IMR-90 (cell line): ENCODE measurements around the gene OR1J4. TPM values are rescaled to one million over a fixed set of nuclear protein-coding genes. Genes with fewer than 3 reads are reported as not detected.

Experiments used
- ATAC-seq: fragments of 200-7000 bp; cut with Tn5 transposase; 2 replicates; pipeline ENCODE4 v1.9.1; 2020; ENCODE audit warnings: low read depth, mild to moderate bottlenecking, moderate library complexity
- BruUV-seq: library from RNA; stranded (reverse); fragments of 400-500 nt; replicated peaks from 2 replicates; lab custom pipeline; 2021; lab: Mats Ljungman, UMichigan
- CTCF ChIA-PET: fragments of 300-600 bp; formaldehyde crosslinking; extraction: SDS; loops from one replicate; lab custom pipeline; 2021; ENCODE audit warnings: antibody characterized with exemption; lab: Yijun Ruan, JAX
- POLR2A ChIA-PET: fragments of 300-600 bp; sonication (Branson Sonifier 250); formaldehyde crosslinking; loops from one replicate; lab custom pipeline; 2022; ENCODE audit warnings: antibody characterized with exemption; ENCODE audit not compliant: unreplicated experiment; lab: Charles Lee
- DNase-seq: peaks from one replicate; pipeline ENCODE4 v3.0.0; 2013
- H2AFZ ChIP-seq: replicated peaks from 2 replicates; pipeline ENCODE3; 2013; ENCODE audit warnings: low read length, mild to moderate bottlenecking; ENCODE audit not compliant: poor library complexity
- H2AK5ac ChIP-seq: 2 replicates; pipeline ENCODE4 v1.6.1; 2013; ENCODE audit warnings: low read depth, low read length, inconsistent platforms
- H2AK9ac ChIP-seq: replicated peaks from 2 replicates; pipeline ENCODE3; 2013; ENCODE audit warnings: mild to moderate bottlenecking, low read depth, low read length, moderate library complexity; ENCODE audit not compliant: poor library complexity
- H2BK120ac ChIP-seq: 2 replicates; pipeline ENCODE4 v1.6.1; 2013; ENCODE audit warnings: low read depth, low read length, inconsistent platforms
- H2BK15ac ChIP-seq: 3 replicates; pipeline ENCODE4 v1.6.1; 2013; ENCODE audit warnings: low read depth, low read length, inconsistent platforms
- H2BK20ac ChIP-seq: 2 replicates; pipeline ENCODE4 v1.6.1; 2013; ENCODE audit warnings: low read depth, mild to moderate bottlenecking, inconsistent platforms, low read length, moderate library complexity
- H2BK5ac ChIP-seq: 2 replicates; pipeline ENCODE4 v1.6.1; 2013; ENCODE audit warnings: mild to moderate bottlenecking, low read depth, low read length, inconsistent platforms; ENCODE audit not compliant: poor library complexity, severe bottlenecking
- H3K14ac ChIP-seq: replicated peaks from 2 replicates; pipeline ENCODE4 v1.6.1; 2013; ENCODE audit warnings: low read depth, low read length, inconsistent platforms
- H3K18ac ChIP-seq: 2 replicates; pipeline ENCODE4 v1.6.1; 2013; ENCODE audit warnings: low read depth, low read length, control low read depth
- H3K23ac ChIP-seq: 2 replicates; pipeline ENCODE4 v1.6.1; 2013; ENCODE audit warnings: low read depth, low read length, inconsistent platforms
- H3K27ac ChIP-seq: 2 replicates; pipeline ENCODE4 v1.5.1; 2013; ENCODE audit warnings: mild to moderate bottlenecking, control low read depth, low read length; ENCODE audit not compliant: insufficient read depth
- H3K27me3 ChIP-seq: 2 replicates; pipeline ENCODE4 v1.6.1; 2013; ENCODE audit warnings: low read length; ENCODE audit not compliant: control insufficient read depth, insufficient read depth
- H3K36me3 ChIP-seq: 2 replicates; pipeline ENCODE4 v1.6.1; 2013; ENCODE audit warnings: low read length, mixed read lengths; ENCODE audit not compliant: control insufficient read depth, insufficient read depth
- H3K4ac ChIP-seq: 2 replicates; pipeline ENCODE4 v1.6.1; 2013; ENCODE audit warnings: low read depth, low read length, inconsistent platforms
- H3K4me1 ChIP-seq: 2 replicates; pipeline ENCODE4 v1.6.1; 2013; ENCODE audit warnings: low read length, mixed read lengths; ENCODE audit not compliant: control insufficient read depth, insufficient read depth
- H3K4me2 ChIP-seq: 2 replicates; pipeline ENCODE4 v1.6.1; 2013; ENCODE audit warnings: low read depth, mild to moderate bottlenecking, control low read depth, low read length, moderate library complexity
- H3K4me3 ChIP-seq: 2 replicates; pipeline ENCODE4 v1.5.1; 2013; ENCODE audit warnings: low read depth, mild to moderate bottlenecking, control low read depth, low read length, moderate library complexity; ENCODE audit not compliant: insufficient read depth
- H3K56ac ChIP-seq: 2 replicates; pipeline ENCODE4 v1.6.1; 2013; ENCODE audit warnings: low read length, inconsistent platforms; ENCODE audit not compliant: insufficient read depth; ENCODE audit errors: extremely low read depth
- H3K79me1 ChIP-seq, 2 experiments: 2 replicates each; pipeline ENCODE4 v1.6.1; 2013; ENCODE audit warnings: low read length in 2 of 2, inconsistent platforms in 1 of 2, low read depth in 1 of 2
- H3K9ac ChIP-seq: 2 replicates; pipeline ENCODE4 v1.6.1; 2013; ENCODE audit warnings: low read depth, low read length, control low read depth
- H3K9me1 ChIP-seq: 2 replicates; pipeline ENCODE4 v1.6.1; 2013; ENCODE audit warnings: low read length, inconsistent platforms; ENCODE audit not compliant: insufficient read depth
- H3K9me3 ChIP-seq: 2 replicates; pipeline ENCODE4 v1.6.1; 2013; ENCODE audit warnings: low read length; ENCODE audit not compliant: control insufficient read depth, insufficient read depth
- H4K20me1 ChIP-seq: 2 replicates; pipeline ENCODE4 v1.6.1; 2013; ENCODE audit warnings: low read length, inconsistent platforms; ENCODE audit not compliant: insufficient read depth
- H4K5ac ChIP-seq: 2 replicates; pipeline ENCODE4 v1.6.1; 2013; ENCODE audit warnings: mild to moderate bottlenecking, low read depth, low read length, control low read depth
- H4K8ac ChIP-seq, 2 experiments: 2 replicates each; pipeline ENCODE4 v1.6.1; 2013; ENCODE audit warnings: low read depth in 2 of 2, low read length in 2 of 2, control low read depth in 1 of 2, inconsistent platforms in 1 of 2
- H4K91ac ChIP-seq: 2 replicates; pipeline ENCODE4 v1.6.1; 2013; ENCODE audit warnings: low read depth, low read length, inconsistent platforms; ENCODE audit not compliant: insufficient read depth
- BHLHE40 ChIP-seq: fragments of 150-350 bp; IDR thresholded peaks from 2 replicates; pipeline ENCODE4 v1.6.1; 2016; ENCODE audit warnings: mild to moderate bottlenecking, low read depth, low read length
- CHD1 ChIP-seq: IDR thresholded peaks from 2 replicates; pipeline ENCODE4 v1.6.1; 2012; ENCODE audit warnings: low read depth, low read length, improper control_type of control experiment
- FOS ChIP-seq: fragments of 150-350 bp; IDR thresholded peaks from 2 replicates; pipeline ENCODE4 v1.6.1; 2016; ENCODE audit warnings: low read depth, low read length
- MAFK ChIP-seq: IDR thresholded peaks from 2 replicates; pipeline ENCODE4 v1.6.1; 2012; ENCODE audit warnings: low read depth, low read length, improper control_type of control experiment
- MAZ ChIP-seq: IDR thresholded peaks from 2 replicates; pipeline ENCODE4 v1.6.1; 2012; ENCODE audit warnings: low read depth, mild to moderate bottlenecking, low read length, improper control_type of control experiment, moderate library complexity, borderline replicate concordance
- MXI1 ChIP-seq: IDR thresholded peaks from 2 replicates; pipeline ENCODE4 v1.6.1; 2012; ENCODE audit warnings: low read depth, mild to moderate bottlenecking, low read length, moderate library complexity, borderline replicate concordance
- NFE2L2 ChIP-seq: fragments of 150-350 bp; IDR thresholded peaks from 2 replicates; pipeline ENCODE4 v1.6.1; 2016; ENCODE audit warnings: low read depth, mild to moderate bottlenecking, low read length
- POLR2A ChIP-seq: IDR thresholded peaks from 2 replicates; pipeline ENCODE4 v1.6.1; 2012; ENCODE audit warnings: mild to moderate bottlenecking, low read depth, low read length
- RAD21 ChIP-seq: IDR thresholded peaks from 2 replicates; pipeline ENCODE4 v1.6.1; 2012; ENCODE audit warnings: low read length, improper control_type of control experiment
- RCOR1 ChIP-seq: IDR thresholded peaks from 2 replicates; pipeline ENCODE4 v1.6.1; 2012; ENCODE audit warnings: mild to moderate bottlenecking, low read length, improper control_type of control experiment; ENCODE audit not compliant: insufficient replicate concordance
- RFX5 ChIP-seq: IDR thresholded peaks from 2 replicates; pipeline ENCODE4 v1.8.0; 2012; ENCODE audit warnings: low read depth, mild to moderate bottlenecking, low read length, moderate library complexity
- SMC3 ChIP-seq: fragments of 150-350 bp; IDR thresholded peaks from 2 replicates; pipeline ENCODE4 v1.6.1; 2016; ENCODE audit warnings: low read depth, mild to moderate bottlenecking, antibody characterized with exemption, low read length, moderate library complexity
- WGBS, 2 experiments: methylation state at CpG; one replicate each; pipeline versions ENCODE4 v1.1.5 to v1.1.7; 2013; ENCODE audit warnings: missing lambda C conversion rate in 2 of 2; ENCODE audit not compliant: insufficient read length in 1 of 2; ENCODE audit errors: extremely low coverage in 2 of 2; 5-methylcytosine and 5-hydroxymethylcytosine counted together
- dilution Hi-C: fragments of 300-500 bp; cut with HindIII; formaldehyde crosslinking; loops from one replicate; pipeline ENCODE4 v1.14.3; 2018; ENCODE audit warnings: low sequenced_read_pairs; ENCODE audit not compliant: unreplicated experiment
- in situ Hi-C: fragments of 300-500 bp; cut with MboI; formaldehyde crosslinking; loops from 3 replicates; pipeline ENCODE4 v1.14.3; 2019; ENCODE audit warnings: low sequenced_read_pairs, inconsistent platforms, mixed read lengths
- intact Hi-C: fragments of 100-400 bp; cut with micrococcal nuclease; formaldehyde crosslinking; loops from 2 replicates; pipeline ENCODE4 v1.10.0; 2022
- polyA plus RNA-seq, 3 experiments: library from polyadenylated mRNA; depleted of rRNA; stranded (reverse); fragments of >200 nt; gene quantifications; 2 replicates each; pipeline ENCODE4 v1.2.3, GENCODE V29; 2012; ENCODE audit warnings: low replicate concordance in 1 of 3
- total RNA-seq: library from RNA; depleted of rRNA; stranded (reverse); fragments of >200 nt; gene quantifications from 2 replicates; pipeline ENCODE4 v1.2.3, GENCODE V29; 2012
- TF ChIP-seq, protein P1 (sequence below): fragments of 150-350 bp; IDR thresholded peaks from 2 replicates; pipeline ENCODE4 v1.6.1; 2016; ENCODE audit warnings: low read depth, mild to moderate bottlenecking, low read length, moderate library complexity, borderline replicate concordance
- TF ChIP-seq, protein P2 (sequence below): fragments of 150-350 bp; IDR thresholded peaks from 2 replicates; pipeline ENCODE4 v1.6.1; 2017; ENCODE audit warnings: mild to moderate bottlenecking, antibody characterized with exemption, low read length, low read depth
- TF ChIP-seq, protein P3 (sequence below): conservative IDR thresholded peaks from 2 replicates; pipeline ENCODE4 v1.5.1; 2012; ENCODE audit warnings: mild to moderate bottlenecking, low read depth, low read length, improper control_type of control experiment

The OR1J4 gene
- total and polyA plus RNA-seq, 2 of the 4 experiments (the other 2 are of a cell fraction), result not detected

DNA sequence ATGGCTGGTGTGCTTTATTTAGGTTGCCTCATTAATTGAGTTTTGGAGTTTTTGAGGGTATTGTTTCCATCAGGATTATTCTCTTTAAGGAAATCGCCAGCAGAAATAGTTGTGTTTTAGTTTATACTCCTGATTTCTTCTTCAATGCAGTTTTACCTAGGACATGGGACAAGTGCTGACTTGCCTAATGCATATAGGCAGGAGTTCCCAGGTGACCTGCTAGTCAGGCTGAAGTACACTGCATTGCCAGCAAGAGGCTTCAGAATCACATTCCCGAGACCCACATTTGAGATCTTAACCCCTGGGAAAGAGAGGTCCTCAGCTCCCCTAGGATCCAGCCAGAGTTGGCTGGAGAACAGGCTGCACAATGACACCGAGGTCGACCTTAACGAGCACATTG lies 32.4 kb downstream of the OR1J4 start:
- H3K79me1 ChIP-seq, result no peaks in the 10 kb centered on the region
- no peak overlapping the region for H4K5ac ChIP-seq
- H3K27me3 ChIP-seq, result peaks cover 10% of the 10 kb centered on the region
- in situ Hi-C loops, result no loop called here
- H3K4ac ChIP-seq, result no peak overlapping the region
- no peak overlapping the region for H2AK5ac ChIP-seq
- no peak overlapping the region for H2BK20ac ChIP-seq
- no peak overlapping the region for H2BK120ac ChIP-seq
- no peak overlapping the region for H3K56ac ChIP-seq
- no TSS peak for BruUV-seq
- H3K4me2 ChIP-seq, result no peak overlapping the region
- no peak overlapping the region for H2BK5ac ChIP-seq
- POLR2A ChIA-PET, result no interaction called here
- no peak overlapping the region for H2AFZ ChIP-seq
- H3K14ac ChIP-seq, result no peak overlapping the region
- H2AK9ac ChIP-seq, result no peak overlapping the region
- TF ChIP-seq RFX5 (no peak), FOS (no peak), BHLHE40 (no peak), CHD1 (no peak), MAZ (no peak), NFE2L2 (no peak), MAFK (no peak), POLR2A (no peak), RAD21 (no peak), RCOR1 (no peak), SMC3 (no peak), MXI1 (no peak)
- TF ChIP-seq, protein P1, sequence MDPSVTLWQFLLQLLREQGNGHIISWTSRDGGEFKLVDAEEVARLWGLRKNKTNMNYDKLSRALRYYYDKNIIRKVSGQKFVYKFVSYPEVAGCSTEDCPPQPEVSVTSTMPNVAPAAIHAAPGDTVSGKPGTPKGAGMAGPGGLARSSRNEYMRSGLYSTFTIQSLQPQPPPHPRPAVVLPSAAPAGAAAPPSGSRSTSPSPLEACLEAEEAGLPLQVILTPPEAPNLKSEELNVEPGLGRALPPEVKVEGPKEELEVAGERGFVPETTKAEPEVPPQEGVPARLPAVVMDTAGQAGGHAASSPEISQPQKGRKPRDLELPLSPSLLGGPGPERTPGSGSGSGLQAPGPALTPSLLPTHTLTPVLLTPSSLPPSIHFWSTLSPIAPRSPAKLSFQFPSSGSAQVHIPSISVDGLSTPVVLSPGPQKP, result no peak
- TF ChIP-seq, protein P2, sequence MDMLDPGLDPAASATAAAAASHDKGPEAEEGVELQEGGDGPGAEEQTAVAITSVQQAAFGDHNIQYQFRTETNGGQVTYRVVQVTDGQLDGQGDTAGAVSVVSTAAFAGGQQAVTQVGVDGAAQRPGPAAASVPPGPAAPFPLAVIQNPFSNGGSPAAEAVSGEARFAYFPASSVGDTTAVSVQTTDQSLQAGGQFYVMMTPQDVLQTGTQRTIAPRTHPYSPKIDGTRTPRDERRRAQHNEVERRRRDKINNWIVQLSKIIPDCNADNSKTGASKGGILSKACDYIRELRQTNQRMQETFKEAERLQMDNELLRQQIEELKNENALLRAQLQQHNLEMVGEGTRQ, result no peak
- TF ChIP-seq, protein P3, sequence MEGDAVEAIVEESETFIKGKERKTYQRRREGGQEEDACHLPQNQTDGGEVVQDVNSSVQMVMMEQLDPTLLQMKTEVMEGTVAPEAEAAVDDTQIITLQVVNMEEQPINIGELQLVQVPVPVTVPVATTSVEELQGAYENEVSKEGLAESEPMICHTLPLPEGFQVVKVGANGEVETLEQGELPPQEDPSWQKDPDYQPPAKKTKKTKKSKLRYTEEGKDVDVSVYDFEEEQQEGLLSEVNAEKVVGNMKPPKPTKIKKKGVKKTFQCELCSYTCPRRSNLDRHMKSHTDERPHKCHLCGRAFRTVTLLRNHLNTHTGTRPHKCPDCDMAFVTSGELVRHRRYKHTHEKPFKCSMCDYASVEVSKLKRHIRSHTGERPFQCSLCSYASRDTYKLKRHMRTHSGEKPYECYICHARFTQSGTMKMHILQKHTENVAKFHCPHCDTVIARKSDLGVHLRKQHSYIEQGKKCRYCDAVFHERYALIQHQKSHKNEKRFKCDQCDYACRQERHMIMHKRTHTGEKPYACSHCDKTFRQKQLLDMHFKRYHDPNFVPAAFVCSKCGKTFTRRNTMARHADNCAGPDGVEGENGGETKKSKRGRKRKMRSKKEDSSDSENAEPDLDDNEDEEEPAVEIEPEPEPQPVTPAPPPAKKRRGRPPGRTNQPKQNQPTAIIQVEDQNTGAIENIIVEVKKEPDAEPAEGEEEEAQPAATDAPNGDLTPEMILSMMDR, result no peak
- no peaks in the 10 kb centered on the region for H3K4me1 ChIP-seq
- no peak overlapping the region for H3K18ac ChIP-seq
- intact Hi-C loops, result no loop called here
- WGBS, 2 experiments, result no CpG with 5 or more reads among the region's 5 CpGs
- H3K9me1 ChIP-seq, result no peaks in the 10 kb centered on the region
- H3K36me3 ChIP-seq, result no peaks in the 10 kb centered on the region
- no peak for ATAC-seq
- no peaks in the 10 kb centered on the region for H3K9me3 ChIP-seq
- H4K20me1 ChIP-seq, result no peaks in the 10 kb centered on the region
- CTCF ChIA-PET, result interaction anchor here (0.6 kb wide), 1 partner anchor 301 kb away, joined by 3 read pairs; no protein-coding TSS in a partner anchor
- no peak overlapping the region for H3K9ac ChIP-seq
- H3K27ac ChIP-seq, result no peak overlapping the region
- H4K8ac ChIP-seq, result no peak overlapping the region
- no peak overlapping the region for H3K4me3 ChIP-seq
- DNase-seq, result no peak
- no peak overlapping the region for H4K91ac ChIP-seq
- no peak overlapping the region for H3K23ac ChIP-seq
- H2BK15ac ChIP-seq, result no peak overlapping the region
- dilution Hi-C loops, result no loop called here
